ENCODE data around the gene PLCB2.

PLCB2 gene

DNA sequence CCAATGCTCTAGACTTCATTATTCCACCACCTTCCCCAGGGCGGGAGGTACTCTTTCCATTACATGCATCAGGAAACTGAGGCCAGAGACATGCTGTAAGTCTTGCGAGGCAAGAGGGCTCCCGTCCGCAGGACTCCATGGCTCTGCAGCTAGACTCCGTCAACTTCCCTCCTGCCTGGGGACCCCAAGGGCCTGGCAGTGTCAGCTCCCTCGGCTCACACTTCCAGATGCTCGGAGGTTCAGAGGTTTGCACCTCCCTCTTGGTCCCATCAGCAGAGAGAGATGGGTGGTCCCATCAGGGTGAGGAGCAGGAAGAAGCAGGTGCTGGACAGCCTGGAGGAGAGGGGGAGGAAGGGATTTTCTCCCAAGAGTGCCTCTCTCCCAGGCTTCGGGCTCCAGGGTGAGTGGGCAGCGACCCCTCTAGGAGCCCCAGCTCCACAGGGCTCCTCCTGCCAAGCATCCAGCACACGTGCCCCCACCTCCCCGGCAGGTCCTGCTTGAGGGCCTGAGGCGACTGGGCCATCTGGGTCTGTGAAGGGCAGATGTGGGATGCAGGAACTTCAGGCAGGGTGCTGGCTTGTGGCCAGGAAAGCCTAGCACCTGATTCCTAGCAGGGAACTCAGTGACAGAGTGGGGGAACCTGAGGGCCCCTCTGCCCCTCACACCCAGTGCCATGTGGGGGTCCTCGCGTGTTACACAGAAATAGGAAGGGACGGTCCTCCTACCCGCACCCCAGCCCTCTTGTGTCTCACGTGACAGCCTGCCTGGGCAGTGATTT lies 59.5 kb downstream of the PLCB2 start:
- no peaks in the 10 kb centered on the region for H3K9me3 ChIP-seq (replicated peaks; ENCODE audit: low read length)
- peaks cover 51% of the 10 kb centered on the region for H3K27me3 ChIP-seq (ENCODE audit: control insufficient read depth, insufficient read depth, low read length)
- H3K4me3 ChIP-seq (ENCODE audit: low read length): no peak overlapping the region
- H3K9ac ChIP-seq (ENCODE audit: low read depth, low read length): no peak overlapping the region
- no peak overlapping the region for H3K4me2 ChIP-seq (ENCODE audit: low read length)
- peaks cover 19% of the 10 kb centered on the region for H3K4me1 ChIP-seq (ENCODE audit: control insufficient read depth, insufficient read depth, low read length)
- no peaks in the 10 kb centered on the region for H3K36me3 ChIP-seq (ENCODE audit: insufficient read depth, low read length)

- Histone ChIP-seq H3K4me1 (ENCODE audit: control insufficient read depth, insufficient read depth, low read length) (peaks cover 12% of the 10 kb centered on the region), H3K4me3 (ENCODE audit: low read length) (no peak overlapping the region), H3K9ac (ENCODE audit: low read depth, low read length) (no peak overlapping the region), H3K4me2 (ENCODE audit: low read length) (no peak overlapping the region), H3K9me3 (replicated peaks; ENCODE audit: low read length) (no peaks in the 10 kb centered on the region), H3K27me3 (ENCODE audit: control insufficient read depth, insufficient read depth, low read length) (peaks cover 49% of the 10 kb centered on the region), H3K36me3 (ENCODE audit: insufficient read depth, low read length) (no peaks in the 10 kb centered on the region)
Observed at GRCh38 chr15:40247406-40247971, 60.2 kb downstream of the PLCB2 start.

GRCh38 chr15:40246496-40247280 lies 61.0 kb downstream of the PLCB2 start:
- H3K9ac ChIP-seq (ENCODE audit: low read depth, low read length): no peak overlapping the region
- no peaks in the 10 kb centered on the region for H3K36me3 ChIP-seq (ENCODE audit: insufficient read depth, low read length)
- H3K9me3 ChIP-seq (replicated peaks; ENCODE audit: low read length): no peaks in the 10 kb centered on the region
- H3K27me3 ChIP-seq (ENCODE audit: control insufficient read depth, insufficient read depth, low read length): peaks cover 41% of the 10 kb centered on the region
- no peak overlapping the region for H3K4me2 ChIP-seq (ENCODE audit: low read length)
- H3K4me1 ChIP-seq (ENCODE audit: control insufficient read depth, insufficient read depth, low read length): peaks cover 10% of the 10 kb centered on the region
- H3K4me3 ChIP-seq (ENCODE audit: low read length): no peak overlapping the region

- H3K9me3 ChIP-seq (replicated peaks; ENCODE audit: low read length): no peaks in the 10 kb centered on the region
- peaks cover 10% of the 10 kb centered on the region for H3K4me1 ChIP-seq (ENCODE audit: control insufficient read depth, insufficient read depth, low read length)
- no peak overlapping the region for H3K9ac ChIP-seq (ENCODE audit: low read depth, low read length)
- H3K4me3 ChIP-seq (ENCODE audit: low read length): no peak overlapping the region
- no peaks in the 10 kb centered on the region for H3K36me3 ChIP-seq (ENCODE audit: insufficient read depth, low read length)
- H3K4me2 ChIP-seq (ENCODE audit: low read length): no peak overlapping the region
- H3K27me3 ChIP-seq (ENCODE audit: control insufficient read depth, insufficient read depth, low read length): peaks cover 35% of the 10 kb centered on the region
Observed at GRCh38 chr15:40245666-40246450, 61.9 kb downstream of the PLCB2 start.

DNA sequence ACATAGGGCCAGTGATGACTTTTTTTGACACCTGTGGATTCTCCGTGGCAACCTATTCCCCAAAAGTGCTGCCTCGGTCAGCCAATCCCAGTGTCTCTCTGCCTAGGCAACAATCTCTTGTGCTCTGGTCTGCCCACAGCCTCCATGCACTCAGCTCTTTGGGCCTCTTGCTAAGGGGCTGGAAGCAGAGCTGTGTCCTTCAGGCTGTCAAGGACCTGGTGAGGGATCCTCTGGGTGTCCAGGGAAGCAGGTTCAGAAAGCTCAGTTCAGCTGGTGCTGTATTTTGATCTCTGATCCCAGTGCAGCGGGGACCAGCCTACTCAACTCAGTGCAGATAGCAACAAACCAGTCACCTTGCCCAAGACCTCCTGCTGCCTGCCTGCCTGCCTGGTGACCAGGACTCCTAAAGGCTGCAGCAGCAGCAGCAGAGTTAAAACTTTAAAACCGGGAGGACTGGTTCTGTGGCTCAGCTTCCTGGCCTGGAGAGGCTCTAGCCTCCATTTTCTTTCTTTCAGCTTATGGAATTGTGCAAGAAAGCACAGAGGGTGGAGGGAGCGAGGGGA lies 62.7 kb downstream of the PLCB2 start:
- Histone ChIP-seq H3K9me3 (replicated peaks; ENCODE audit: low read length) (no peaks in the 10 kb centered on the region), H3K4me1 (ENCODE audit: control insufficient read depth, insufficient read depth, low read length) (peaks cover 6% of the 10 kb centered on the region), H3K4me2 (ENCODE audit: low read length) (no peak overlapping the region), H3K27me3 (ENCODE audit: control insufficient read depth, insufficient read depth, low read length) (peaks cover 29% of the 10 kb centered on the region), H3K4me3 (ENCODE audit: low read length) (no peak overlapping the region), H3K36me3 (ENCODE audit: insufficient read depth, low read length) (no peaks in the 10 kb centered on the region), H3K9ac (ENCODE audit: low read depth, low read length) (no peak overlapping the region)

DNA sequence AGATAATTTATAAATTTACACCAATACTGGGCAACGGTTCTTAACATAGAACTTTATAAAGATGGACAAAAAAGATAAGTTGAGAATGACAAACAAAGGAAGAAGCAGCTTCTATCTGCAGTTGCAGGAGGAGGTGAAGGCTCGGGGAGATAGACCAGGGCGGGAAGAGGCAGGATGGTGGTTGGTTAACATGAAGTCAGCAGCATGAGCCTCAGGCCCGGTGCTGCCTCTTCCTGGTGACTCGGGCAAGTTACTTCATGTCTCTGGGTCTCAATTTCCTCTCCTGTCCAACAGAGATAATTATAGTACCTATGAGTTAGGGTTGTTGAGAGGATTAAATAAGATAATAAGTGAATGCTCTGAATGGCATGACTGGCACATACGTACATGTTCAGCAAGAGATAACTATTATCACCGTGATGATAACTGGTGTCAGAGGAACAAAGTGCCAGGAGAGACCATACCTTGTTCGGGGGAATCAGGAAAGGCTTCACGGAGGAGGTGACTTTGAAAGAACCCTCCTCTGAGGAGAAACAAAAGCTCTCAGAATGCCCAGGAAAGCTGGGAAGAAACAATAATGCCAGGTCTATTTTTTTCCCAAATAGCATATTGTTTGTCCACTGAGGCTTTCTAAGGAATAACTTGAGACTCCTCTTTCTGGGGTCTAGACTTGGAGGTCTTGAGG lies 64.5 kb downstream of the PLCB2 start:
- Histone ChIP-seq H3K27me3 (ENCODE audit: control insufficient read depth, insufficient read depth, low read length) (peaks cover 34% of the 10 kb centered on the region), H3K4me2 (ENCODE audit: low read length) (no peak overlapping the region)

DNA sequence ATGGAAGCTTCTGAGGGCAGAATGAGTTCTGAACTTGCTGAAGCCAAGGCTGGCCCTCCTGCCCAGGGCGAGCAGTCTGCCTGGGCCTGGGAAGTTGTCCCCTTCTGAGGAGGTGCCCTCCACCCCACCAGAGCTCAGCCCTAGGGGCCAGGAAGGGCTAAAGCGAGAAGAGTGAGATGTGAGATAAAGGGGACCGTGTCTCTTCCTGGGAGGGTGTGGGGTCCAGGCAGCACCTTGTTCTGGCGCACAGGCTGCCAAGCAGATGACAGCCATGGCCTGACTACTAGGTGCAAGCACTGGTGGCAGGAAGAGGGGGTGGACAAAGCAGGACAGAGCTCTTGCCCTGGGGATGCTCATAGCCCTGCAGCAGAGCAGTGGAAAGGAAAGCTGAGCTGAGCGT lies 65.1 kb downstream of the PLCB2 start:
- H3K9ac ChIP-seq (ENCODE audit: low read depth, low read length): no peak overlapping the region
- H3K36me3 ChIP-seq (ENCODE audit: insufficient read depth, low read length): no peaks in the 10 kb centered on the region
- peaks cover 12% of the 10 kb centered on the region for H3K4me1 ChIP-seq (ENCODE audit: control insufficient read depth, insufficient read depth, low read length)
- no peaks in the 10 kb centered on the region for H3K9me3 ChIP-seq (replicated peaks; ENCODE audit: low read length)
- peaks cover 35% of the 10 kb centered on the region for H3K27me3 ChIP-seq (ENCODE audit: control insufficient read depth, insufficient read depth, low read length)
- H3K4me2 ChIP-seq (ENCODE audit: low read length): no peak overlapping the region
- H3K4me3 ChIP-seq (ENCODE audit: low read length): no peak overlapping the region

More for the DNA sequence above, 64.5 kb downstream of the PLCB2 start:
- Histone ChIP-seq H3K4me3 (ENCODE audit: low read length) (no peak overlapping the region), H3K4me1 (ENCODE audit: control insufficient read depth, insufficient read depth, low read length) (peaks cover 12% of the 10 kb centered on the region), H3K9ac (ENCODE audit: low read depth, low read length) (no peak overlapping the region), H3K9me3 (replicated peaks; ENCODE audit: low read length) (no peaks in the 10 kb centered on the region), H3K36me3 (ENCODE audit: insufficient read depth, low read length) (no peaks in the 10 kb centered on the region)

DNA sequence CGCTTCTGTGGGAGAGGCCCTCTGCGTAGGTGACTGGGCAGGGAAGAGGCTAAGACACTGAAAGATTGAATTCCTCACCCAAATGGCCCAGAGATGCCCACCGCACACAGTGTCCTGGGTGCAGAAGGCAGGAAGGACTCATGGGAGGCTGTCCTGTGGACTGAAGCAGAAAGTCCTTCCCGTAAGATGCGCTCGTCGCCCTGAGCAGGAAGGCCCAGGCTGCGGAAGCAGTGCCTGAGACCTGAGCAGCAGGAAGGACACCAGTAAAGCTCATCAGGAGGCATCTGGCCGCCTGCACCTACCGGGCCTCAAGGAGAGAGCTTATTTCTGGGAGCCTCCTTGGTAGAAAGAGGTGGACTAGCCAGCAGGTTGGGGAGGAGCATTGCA lies 65.5 kb downstream of the PLCB2 start:
- no peak overlapping the region for H3K9ac ChIP-seq (ENCODE audit: low read depth, low read length)
- H3K27me3 ChIP-seq (ENCODE audit: control insufficient read depth, insufficient read depth, low read length): peaks cover 31% of the 10 kb centered on the region
- H3K9me3 ChIP-seq (replicated peaks; ENCODE audit: low read length): no peaks in the 10 kb centered on the region
- H3K4me3 ChIP-seq (ENCODE audit: low read length): no peak overlapping the region
- H3K36me3 ChIP-seq (ENCODE audit: insufficient read depth, low read length): no peaks in the 10 kb centered on the region
- H3K4me1 ChIP-seq (ENCODE audit: control insufficient read depth, insufficient read depth, low read length): peaks cover 12% of the 10 kb centered on the region
- no peak overlapping the region for H3K4me2 ChIP-seq (ENCODE audit: low read length)

- H3K4me2 ChIP-seq (ENCODE audit: low read length): no peak overlapping the region
- no peaks in the 10 kb centered on the region for H3K9me3 ChIP-seq (replicated peaks; ENCODE audit: low read length)
- H3K27me3 ChIP-seq (ENCODE audit: control insufficient read depth, insufficient read depth, low read length): peaks cover 31% of the 10 kb centered on the region
- H3K9ac ChIP-seq (ENCODE audit: low read depth, low read length): no peak overlapping the region
- H3K36me3 ChIP-seq (ENCODE audit: insufficient read depth, low read length): no peaks in the 10 kb centered on the region
- peaks cover 12% of the 10 kb centered on the region for H3K4me1 ChIP-seq (ENCODE audit: control insufficient read depth, insufficient read depth, low read length)
- no peak overlapping the region for H3K4me3 ChIP-seq (ENCODE audit: low read length)
Observed at GRCh38 chr15:40241269-40242212, 66.2 kb downstream of the PLCB2 start.

Data from skeletal muscle satellite cell (primary cell).